ENCODE results near the gene SLFN12L.
"Not testable (repeated sequence)": the region's sequence is repeated elsewhere in the genome, so short reads cannot be mapped to it uniquely, and the experiment has no call there.

Gene SLFN12L

DNA sequence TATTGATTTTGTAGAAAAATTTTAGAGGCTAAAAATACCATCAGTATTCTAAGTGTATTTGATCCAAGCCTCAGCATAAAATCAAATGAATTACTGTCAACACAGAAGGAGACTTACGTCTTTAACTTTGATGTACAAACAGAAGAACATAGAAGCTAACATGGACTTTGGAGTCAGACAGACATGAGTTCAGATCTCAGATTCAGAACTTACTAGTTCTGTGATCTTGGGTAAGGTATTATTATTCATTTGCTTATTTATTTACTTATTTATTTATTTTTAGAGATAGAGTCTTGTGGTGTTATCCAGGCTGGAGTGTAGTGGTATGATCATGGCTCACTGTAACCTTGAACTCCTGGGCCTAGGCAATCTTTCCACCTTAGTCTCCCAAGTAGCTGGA, 4.0 kb upstream of the SLFN12L start:
- DNase-seq = no peak

DNA sequence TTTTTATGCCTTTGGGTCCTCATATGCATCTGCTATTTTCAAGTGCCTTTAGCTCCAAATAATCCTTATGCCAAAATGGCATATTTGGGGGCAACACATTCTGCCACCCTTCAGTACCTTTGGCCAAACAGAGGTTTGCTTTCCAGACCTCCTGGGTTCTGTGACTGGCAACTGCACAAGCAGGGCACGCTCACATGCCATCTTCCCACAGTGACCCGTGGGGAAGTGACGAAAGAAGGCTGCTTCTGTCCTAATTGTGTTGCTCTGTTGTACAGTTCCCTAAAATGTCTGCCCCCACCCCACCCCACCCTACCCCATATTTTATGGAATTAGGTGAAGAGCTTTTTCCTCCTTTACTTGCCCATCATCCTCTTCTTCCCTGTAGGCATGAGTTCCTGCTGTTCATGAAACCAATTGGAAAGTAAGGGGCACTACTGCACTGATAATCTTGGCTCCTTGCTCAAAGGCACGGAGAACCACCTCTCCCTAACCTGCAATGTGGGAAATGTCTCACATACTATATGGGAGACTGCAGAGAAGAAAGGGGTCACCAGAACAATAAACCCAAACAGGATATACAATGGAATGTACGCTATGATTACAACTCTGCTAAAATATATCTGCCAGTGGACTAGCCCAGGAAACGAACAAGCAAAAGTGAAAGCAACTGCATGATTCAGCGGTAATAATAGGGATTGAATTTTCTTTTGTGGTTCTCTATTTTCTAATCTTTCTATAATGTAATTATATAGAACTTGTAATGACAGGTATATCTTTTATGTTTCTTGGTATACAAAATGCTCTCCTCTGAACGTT, 3.3 kb upstream of the SLFN12L start:
- no peak for DNase-seq

DNA sequence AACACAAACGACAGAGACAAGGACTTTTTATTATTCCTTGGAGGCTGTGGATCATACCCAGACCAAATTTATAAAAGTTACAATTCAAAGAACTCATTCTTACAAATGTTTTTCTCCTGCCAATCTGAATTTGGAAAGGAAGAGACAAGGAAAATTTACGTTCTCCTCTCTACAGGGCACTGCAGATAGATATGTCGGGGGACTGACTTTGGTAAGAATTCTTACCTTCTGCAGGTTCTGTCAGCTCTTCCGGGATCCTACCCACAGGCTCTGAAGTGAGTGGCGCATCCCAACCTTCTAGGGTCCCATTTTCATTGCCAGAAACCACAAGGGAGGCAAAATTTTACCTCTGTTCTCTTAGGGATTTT, 2.2 kb upstream of the SLFN12L start:
- DNase-seq = no peak

DNA sequence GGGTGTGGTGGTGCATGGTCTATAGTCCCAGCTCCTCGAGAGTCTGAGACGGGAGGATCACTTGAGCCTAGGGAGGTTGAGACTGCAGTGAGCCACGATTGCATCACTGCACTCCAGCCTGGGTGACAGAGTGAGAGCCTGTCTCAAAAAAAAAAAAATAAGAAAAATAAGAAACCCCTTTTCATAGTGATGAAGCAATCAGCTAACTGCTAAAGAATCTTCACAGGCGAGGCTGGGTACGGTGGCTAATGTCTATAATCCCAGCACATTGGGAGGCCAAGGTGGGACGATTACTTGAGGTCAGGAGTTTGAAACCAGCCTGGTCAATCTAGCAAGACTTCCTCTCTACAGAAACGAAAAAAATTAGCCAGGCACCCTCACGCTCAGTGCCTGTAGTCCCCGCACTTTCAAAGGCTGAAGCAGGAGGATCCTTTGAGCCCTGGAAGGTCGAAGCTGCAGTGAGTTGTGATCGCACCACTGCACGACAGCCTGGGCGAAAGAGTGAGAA, 760 bp downstream of the SLFN12L start:
- DNase-seq = no peak

DNA sequence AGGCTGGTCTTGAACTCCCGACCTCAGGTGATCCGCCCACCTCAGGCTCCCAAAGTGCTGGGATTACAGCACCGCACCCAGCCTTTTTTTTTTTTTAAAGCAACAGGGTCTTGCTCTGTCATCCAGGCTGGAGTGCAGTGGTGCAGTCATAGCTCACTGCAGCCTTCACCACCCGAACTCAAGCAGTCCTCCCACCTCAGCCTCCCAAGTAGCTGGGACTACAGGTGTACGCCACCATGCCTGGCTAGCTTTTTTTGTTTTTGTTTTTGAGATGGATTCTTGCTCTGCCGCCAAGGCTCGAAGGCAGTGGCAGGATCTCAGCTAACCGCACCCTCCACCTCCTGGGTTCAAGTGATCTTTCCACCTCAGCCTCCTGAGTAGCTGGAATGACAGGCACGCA, 2.1 kb downstream of the SLFN12L start:
- not testable (repeated sequence) for DNase-seq

DNA sequence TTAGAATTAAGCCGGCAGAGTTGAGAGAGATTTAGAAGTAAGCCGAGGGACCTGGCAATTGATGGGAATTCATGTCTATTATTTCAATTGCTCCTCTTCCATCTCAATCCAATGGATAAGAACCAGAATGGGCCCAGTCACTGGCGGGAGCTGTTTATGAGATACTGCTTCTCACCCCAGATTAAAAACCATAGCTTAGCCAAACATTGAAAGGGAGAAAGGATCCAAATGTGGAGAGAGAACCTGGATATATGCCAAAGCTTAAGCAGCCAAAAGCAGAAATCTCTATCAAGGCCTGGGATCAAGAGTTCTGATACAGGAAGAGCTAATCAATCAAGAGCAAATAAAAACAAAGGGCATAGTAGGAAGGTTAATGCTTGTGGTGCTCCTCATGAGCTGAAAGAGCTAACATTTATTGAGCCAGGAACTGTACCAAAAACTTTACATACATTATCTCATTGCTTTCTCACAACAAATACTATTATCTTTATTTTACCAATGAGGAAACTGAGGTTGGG, 2.8 kb downstream of the SLFN12L start:
- no peak for DNase-seq

DNA sequence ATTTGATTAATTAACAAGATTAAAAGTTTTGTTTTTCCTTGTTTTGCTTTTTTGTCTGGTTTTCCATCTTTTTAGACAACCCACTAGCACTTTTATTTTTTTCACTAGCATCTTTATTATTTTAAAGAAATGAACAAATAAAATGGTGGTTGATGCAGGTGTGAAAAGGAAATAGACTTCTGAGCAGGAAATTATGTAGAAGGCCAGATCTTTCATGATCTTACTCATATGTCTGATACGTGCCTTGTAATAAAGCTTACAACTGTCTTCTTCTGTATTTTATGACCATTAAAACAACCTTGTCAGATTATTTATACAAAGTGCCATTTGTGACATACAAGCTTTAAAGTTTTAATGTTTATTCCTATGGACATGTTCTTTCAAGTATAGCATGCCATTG, 6.3 kb downstream of the SLFN12L start:
- no peak for DNase-seq

DNA sequence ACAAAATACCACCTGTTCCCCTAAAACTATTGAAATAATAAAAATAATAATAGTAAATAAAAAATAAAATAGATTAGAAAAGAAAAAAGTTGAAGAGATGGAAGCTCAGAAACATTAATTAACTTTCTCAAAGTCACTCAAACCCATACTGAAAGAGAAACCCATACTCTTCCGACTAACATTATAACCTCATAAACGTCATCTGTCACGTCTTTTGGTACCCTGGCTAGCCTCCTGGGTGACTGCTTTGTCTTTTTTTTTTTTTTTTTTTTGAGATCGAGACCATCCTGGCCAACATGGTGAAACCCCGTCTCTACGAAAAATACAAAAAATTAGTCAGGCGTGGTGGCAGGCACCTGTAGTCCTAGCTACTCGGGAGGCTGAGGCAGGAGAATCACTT, 7.6 kb downstream of the SLFN12L start:
- no peak for DNase-seq

DNA sequence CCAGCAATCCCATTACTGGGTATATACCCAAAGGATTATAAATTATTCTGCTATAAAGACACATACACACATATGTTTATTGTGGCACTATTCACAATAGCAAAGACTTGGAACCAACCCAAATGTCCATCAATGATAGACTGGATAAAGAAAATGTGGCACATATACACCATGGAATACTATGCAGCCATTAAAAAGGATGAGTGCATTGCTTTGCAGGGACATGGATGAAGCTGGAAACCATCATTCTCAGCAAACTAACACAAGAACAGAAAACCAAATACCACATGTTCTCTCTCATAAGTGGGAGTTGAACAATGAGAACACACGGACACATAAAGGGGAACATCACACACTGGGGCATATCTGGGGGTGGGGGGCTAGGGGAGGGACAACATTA, 8.2 kb downstream of the SLFN12L start:
- DNase-seq = not testable (repeated sequence)

DNA sequence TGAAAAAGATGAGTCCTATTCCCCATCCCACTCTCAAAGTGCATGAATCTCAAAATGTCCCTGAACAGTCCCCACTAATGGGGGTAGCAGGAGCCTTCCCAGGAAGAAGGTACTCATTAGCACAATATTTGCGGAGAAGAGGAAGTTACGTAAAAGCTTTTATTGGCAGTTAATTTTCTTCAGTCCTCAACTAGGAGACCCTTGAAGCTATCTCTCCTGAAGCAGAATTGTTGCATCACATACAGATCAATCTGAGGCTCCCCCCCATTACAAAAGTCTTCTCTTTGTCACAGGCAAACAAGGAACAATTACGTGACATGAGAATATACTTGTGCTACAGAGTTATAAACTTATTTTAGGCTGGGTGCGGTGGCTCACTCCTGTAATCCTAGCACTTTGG, 14.2 kb downstream of the SLFN12L start:
- DNase-seq = no peak

DNA sequence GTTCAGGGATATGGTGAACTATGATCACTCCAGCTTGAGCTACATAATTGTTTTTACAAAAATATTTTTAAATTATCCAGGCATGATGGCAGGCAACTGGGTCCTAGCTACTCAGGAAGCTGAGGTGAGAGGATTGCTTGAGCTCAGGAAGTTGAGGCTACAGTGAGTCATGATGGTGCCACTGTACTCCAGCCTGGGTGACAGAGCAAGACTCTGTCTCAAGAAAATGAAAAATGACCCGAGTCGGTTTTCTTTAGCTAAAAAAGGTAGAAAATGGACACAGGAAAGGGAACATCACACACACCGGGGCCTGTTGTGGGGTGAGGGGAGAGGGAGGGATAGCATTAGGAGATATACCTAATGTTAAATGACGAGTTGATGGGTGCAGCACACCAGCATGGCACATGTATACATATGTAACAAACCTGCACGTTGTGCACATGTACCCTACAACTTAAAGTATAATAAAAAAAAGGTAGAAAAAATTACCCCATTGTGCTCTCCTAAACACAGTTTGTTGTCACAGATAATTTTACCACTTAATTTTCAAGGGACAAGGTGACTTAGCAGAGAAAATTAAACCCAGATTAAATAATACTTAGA, 15.7 kb downstream of the SLFN12L start:
- DNase-seq = not testable (repeated sequence)

DNA sequence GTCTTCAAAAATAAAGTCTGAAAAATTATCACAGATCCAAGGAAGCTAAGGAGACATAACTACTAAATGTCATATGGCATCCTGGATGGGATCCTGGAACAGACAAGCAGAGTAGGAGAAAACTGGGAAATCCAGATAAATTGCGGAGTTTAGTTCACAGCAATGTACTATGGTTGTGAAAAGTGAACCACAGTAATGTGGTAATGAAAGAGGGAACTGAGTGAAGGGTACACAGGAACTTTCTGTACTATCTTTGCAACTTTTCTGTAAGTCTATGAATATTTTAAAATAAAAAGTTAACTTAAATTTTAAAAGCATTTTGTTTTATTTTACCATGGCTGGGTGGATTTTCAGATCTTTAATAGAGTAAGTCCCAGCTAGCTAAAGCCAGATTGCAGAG, 16.3 kb downstream of the SLFN12L start:
- no peak for DNase-seq

DNA sequence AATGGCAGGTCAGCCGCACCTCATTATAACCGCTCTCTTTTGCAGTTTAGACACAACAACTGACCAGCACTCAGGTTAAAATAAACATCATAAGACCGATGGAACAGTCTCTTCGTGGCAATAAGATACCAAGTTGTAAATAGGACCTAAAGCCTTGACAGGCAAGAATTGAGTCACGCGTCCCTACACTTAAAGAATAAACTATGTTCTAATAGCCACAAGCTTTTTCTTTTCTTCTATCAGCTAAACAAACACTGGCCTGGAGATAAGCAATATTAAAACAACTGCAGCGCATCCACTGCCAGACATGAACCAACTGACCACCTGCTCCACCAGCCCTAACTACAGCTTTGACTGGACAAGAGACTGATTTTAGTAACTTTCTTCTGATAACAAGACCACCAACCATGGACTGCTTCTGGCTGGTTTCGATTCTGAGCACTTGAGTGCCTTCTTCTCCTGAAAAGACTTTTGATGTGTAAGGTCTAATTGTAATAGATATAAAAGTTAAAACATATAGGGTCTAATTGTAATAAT, 17.5 kb downstream of the SLFN12L start:
- no peak for DNase-seq

DNA sequence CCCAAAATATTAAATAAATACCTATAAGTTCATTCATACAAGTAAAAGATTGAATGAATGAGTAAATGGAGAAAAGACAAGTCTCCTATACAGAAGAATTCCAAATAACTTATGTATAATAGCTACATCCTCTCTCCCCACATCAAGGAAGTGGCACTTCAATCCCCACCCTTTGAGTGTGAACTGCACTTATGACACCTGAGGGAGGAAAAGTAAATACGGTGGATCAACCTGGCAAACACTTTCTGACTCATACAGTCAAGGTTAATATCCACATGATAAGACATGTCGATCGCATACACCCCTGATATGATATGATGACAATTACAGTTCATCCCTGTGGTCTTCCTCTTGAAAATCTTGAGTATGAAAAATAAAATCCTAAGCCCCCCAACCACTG, 18.0 kb downstream of the SLFN12L start:
- no peak for DNase-seq

DNA sequence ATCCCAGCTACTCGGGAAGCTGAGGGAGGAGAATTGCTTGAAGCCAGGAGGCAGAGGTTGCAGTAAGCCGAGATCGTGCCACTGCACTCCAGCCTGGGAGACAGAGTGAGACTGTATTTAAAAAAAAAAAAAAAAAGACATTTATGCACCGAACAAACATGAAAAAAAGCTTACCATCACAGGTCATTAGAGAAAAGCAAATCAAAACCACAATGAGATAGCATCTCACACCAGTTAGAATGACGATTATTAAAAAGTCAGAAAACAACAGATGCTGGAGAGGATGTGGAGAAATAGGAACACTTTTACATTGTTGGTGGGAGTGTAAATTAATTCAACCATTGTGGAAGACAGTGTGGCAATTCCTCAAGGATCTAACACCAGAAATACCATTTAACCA, 19.0 kb downstream of the SLFN12L start:
- DNase-seq = not testable (repeated sequence)

DNA sequence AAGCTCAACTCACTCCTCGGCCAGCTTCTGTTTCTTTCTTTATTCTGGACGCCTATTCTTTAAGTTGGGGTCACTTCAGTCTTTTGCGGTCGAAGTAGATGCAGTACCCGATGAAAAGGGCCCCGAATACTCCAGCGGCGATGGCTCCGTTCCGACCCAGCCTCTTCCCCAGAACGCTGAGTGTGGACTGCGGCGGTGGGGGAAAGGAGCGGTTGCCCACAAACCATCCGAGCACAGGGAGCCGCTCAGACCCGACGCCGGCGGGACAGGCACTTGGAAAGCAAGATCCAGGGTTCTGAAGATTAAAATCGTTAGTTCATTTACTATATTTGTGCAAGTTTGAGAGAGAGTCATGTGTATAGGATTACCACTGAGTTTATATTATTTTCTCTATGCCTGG, 22.5 kb downstream of the SLFN12L start:
- DNase-seq = no peak

DNA sequence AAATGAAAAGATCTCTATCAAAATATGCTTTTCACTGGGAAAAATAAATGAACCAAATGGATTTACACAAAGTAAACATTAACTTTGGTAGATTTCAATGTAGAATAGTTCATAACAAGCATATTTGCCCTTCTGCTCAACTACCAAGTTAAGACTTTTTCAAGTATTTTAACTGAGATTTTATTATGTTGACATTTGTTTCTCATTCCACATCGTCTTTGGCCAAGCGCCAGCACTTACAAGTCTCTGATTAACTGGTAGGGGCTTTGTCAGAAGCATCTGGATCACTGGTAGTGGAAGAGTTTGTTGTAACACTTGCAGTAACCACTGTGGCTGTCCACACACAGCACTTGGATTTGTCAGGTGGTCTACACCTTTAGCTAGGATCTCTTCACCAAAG, 22.9 kb downstream of the SLFN12L start:
- no peak for DNase-seq

DNA sequence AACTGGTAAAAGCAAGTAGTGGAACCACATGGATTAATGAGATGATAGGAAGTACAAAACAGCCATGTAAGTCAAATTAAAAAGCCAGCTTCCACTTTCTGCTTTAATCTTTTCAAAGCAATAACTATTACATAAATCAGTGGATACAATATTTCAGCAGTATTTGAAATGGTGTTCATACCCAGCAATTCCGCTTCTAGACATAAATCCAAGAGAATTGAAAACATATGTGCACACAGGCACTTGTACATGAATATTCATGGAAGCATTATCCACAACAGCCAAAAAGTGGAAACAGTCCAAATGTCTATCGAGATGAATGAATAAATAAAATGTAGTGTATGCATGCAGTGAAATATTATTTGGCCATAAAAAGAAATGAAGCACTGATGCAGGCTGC, 27.4 kb downstream of the SLFN12L start:
- no peak for DNase-seq

DNA sequence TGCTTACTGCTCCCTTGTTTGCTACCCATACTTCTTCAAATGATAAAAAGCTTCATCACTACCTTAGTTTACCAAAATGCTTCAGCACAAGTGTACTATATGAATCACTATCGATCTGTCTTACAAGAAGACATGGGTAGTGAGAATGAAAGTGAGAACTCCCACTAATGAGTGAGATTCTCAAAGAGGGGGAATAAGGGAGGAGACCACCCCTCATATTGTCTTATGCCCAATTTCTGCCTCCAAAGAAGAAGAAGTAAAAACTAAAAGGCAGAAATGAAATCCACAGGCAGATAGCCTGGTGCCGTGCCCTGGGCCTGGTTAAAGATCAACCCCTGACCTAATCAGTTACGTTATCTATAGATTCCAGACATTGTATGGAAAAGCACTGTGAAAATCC, 29.8 kb downstream of the SLFN12L start:
- not testable (repeated sequence) for DNase-seq

DNA sequence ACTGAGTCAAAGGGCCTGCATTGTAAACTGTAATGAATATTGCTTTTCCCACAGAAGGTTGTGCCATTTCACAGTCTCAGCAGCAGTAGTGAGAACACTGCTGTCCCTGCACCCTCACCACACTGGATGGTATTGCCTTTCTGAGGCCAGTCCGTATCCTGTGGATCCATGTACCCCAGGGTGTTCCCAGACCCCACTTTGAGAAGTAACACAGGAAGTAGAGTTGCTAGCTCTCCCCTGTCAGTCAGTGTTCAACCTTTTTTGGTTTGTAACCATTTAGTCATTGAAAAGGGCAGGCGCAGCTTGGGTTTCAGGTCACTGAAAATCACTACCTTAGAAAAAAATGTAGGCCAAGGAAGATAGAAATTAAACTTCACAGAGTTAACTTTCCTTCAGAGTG, 37.9 kb downstream of the SLFN12L start:
- DNase-seq = no peak

DNA sequence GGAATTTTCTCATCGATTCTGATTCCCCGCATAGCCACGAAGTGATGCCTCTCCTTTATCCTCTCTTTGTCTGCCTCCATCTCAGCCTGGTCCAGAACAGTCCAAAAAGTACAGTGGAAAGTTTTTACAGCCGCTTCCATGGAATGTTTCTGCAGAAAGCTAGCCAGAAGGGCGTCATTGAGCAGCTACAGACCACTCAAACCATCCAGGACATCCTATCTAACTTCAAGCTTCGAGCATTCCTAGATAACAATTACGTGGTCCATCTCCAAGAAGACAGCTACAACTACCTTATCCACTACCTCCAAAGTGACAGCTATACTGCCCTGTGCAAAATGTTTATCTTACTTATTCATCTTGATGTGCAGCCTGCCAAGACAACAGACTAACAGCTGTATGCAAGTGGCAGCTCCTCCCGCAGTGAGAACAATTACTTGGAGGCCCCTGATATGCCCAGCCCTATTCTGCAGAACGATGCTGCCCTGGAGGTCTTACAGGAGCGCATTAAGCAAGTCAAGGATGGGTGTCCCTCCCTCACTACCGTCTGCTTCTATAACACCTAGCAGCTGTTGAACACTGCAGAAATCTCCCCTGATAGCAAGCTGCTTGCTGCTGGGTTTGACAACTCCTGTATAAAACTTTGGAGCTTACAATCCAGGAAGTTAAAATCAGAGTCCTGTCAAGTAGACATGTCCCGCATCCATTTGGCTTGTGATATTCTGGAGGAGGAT, 38.9 kb downstream of the SLFN12L start:
- DNase-seq = no peak

DNA sequence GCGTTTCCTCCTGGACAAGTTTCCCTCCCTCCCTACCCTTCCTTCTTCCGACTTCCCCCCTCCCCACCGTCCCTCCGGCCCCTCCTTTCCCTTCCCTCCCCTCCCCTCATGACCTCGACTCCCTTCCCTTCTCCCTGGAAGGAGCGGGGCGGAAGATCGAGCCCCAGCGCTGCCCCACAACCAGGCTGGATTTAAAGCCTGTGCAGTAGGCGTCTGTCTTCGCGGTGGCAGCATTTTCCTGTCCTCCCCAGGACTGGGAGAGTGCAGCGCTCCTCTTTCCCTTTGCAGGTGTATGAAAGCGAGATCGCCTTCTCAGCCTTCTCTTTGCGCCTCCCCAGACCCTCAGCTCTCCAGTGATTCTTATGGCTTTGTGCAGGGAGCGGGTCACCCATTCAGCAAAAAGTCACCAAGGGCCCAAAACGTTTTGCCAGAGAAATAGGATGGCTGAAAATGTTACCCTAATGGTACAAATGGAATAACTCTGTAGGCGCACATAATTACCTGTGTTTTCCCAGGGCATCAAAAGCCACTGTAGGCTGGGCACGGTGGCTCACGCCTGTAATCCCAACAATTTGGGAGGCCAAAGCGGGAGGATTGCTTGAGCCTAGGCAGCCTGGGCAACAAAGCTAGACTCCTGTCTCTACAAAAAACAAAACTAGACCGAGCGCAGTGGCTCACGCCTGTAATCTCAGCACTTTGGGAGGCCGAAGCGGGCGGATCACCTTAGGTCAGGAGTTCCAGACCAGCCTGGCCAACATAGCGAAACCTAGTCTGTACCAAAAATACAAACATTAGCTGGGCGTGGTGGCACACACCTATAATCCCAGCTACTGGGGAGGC, 40.8 kb downstream of the SLFN12L start:
- no peak for DNase-seq

DNA sequence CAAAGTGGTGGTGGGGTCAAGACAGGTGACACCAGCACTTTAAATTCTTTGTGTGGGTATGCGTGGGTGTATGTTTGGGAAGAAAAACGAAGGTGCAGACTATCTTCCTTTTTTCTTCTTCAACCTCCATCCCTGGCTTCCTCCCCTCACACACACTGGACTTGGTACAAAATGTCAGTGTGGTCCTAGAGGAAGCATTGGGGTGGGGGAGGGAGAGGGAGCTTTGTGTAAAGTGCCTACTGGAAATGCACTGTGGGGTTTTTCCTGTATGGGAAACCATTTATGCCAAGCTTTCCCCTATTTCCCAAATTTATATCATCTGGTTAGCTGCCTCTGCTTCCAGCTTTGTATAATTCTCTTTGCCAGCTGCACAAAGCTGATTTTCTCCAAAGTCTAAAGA, 44.4 kb downstream of the SLFN12L start:
- DNase-seq = no peak
